Calu3 (cell line): Measurements from ENCODE around the gene SSTR4. TPM values are rescaled to one million over a fixed set of nuclear protein-coding genes. Genes with fewer than 3 reads are reported as not detected.

Source experiments
- BruUV-seq: library from RNA; stranded (reverse); fragments of 400-500 nt; replicated peaks from 2 replicates; lab custom pipeline; 2021; lab: Mats Ljungman, UMichigan
- CTCF ChIA-PET: fragments of 300-600 bp; sonication (Branson Sonifier 250); formaldehyde crosslinking; loops from one replicate; lab custom pipeline; 2022; ENCODE audit warnings: antibody characterized with exemption; lab: Charles Lee
- DNase-seq: peaks from one replicate; pipeline ENCODE4 v3.0.0; 2022
- H3K27ac Mint-ChIP-seq: one replicate; pipeline ENCODE4 v1.8.0; 2022; ENCODE audit warnings: mixed read lengths; ENCODE audit not compliant: unreplicated experiment
- H3K27me3 Mint-ChIP-seq: one replicate; pipeline ENCODE4 v1.8.0; 2022; ENCODE audit warnings: mixed read lengths; ENCODE audit not compliant: unreplicated experiment
- H3K36me3 Mint-ChIP-seq: one replicate; pipeline ENCODE4 v1.8.0; 2022; ENCODE audit warnings: mild to moderate bottlenecking, moderate library complexity, mixed read lengths; ENCODE audit not compliant: insufficient read depth, unreplicated experiment
- H3K4me1 Mint-ChIP-seq: one replicate; pipeline ENCODE4 v1.8.0; 2022; ENCODE audit warnings: mild to moderate bottlenecking, low read depth, mixed read lengths; ENCODE audit not compliant: unreplicated experiment
- H3K4me3 Mint-ChIP-seq: one replicate; pipeline ENCODE4 v1.8.0; 2022; ENCODE audit warnings: mild to moderate bottlenecking, low read depth, moderate library complexity, mixed read lengths; ENCODE audit not compliant: unreplicated experiment
- H3K9me3 Mint-ChIP-seq: one replicate; pipeline ENCODE4 v1.8.0; 2022; ENCODE audit warnings: low read depth, mixed read lengths; ENCODE audit not compliant: unreplicated experiment
- intact Hi-C: fragments of 100-400 bp; cut with micrococcal nuclease; formaldehyde crosslinking; loops from one replicate; pipeline ENCODE4 v1.10.0; 2022; ENCODE audit not compliant: unreplicated experiment
- total RNA-seq: library from RNA; stranded (reverse); gene quantifications from 2 replicates; pipeline ENCODE4 v1.2.3, GENCODE V29; 2022
- TF ChIP-seq, protein P1 (sequence below): fragments of 200-600 bp; IDR thresholded peaks from one replicate; pipeline ENCODE4 v1.8.0; 2022; ENCODE audit warnings: antibody characterized with exemption; ENCODE audit not compliant: unreplicated experiment

The SSTR4 gene
- total RNA-seq, 1 experiment from 2014 or later, result not detected

DNA sequence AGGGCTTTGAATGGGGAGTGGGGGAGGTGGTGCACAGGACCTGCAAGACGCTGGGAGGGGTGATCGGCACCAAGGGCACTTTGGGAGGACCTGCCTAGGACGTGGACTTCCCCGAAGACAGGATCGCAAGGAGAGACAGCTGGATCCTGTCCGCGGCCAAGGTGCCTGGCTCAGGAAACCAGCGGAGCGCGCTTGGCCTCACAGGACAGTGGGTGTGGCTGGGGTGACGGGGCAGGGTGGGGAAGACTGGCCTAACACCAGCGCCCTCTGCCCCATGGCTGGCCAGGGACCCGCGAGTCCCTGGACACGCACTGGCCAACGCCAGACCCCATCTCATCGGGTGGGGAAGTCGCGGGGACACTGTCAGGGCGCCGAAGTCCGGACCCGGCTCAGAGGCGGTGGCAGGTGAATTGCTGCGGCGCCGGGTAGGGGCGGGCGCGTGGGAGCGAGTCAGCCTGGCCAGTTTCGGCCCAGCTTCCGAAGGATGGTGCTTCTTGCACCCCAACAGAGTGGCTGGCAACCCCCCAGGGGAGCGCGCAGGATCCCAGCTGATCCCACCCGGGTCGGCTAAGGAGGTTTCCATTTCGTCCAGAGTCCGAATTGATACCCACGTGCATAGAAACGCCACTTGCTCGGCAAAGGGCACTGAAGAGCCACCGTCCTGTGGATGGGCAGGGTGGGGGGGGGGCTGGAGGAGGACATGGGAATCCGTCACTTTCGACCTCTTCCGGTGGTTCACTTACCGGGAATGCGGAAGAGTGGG is 15.1 kb downstream of the SSTR4 start:
- H3K4me3 Mint-ChIP-seq, result peak overlapping the region; percentile 38
- intact Hi-C loops, result no loop called here
- H3K27ac Mint-ChIP-seq, result no peak overlapping the region
- CTCF ChIA-PET, result interaction anchor here (0.8 to 1.1 kb wide), 3 partner anchors 39 to 322 kb away, joined by 3 to 4 read pairs (median 3); no protein-coding TSS in a partner anchor
- H3K4me1 Mint-ChIP-seq, result no peaks in the 10 kb centered on the region
- no TSS peak for BruUV-seq
- peak; percentile 1 for DNase-seq
- TF ChIP-seq, protein P1, sequence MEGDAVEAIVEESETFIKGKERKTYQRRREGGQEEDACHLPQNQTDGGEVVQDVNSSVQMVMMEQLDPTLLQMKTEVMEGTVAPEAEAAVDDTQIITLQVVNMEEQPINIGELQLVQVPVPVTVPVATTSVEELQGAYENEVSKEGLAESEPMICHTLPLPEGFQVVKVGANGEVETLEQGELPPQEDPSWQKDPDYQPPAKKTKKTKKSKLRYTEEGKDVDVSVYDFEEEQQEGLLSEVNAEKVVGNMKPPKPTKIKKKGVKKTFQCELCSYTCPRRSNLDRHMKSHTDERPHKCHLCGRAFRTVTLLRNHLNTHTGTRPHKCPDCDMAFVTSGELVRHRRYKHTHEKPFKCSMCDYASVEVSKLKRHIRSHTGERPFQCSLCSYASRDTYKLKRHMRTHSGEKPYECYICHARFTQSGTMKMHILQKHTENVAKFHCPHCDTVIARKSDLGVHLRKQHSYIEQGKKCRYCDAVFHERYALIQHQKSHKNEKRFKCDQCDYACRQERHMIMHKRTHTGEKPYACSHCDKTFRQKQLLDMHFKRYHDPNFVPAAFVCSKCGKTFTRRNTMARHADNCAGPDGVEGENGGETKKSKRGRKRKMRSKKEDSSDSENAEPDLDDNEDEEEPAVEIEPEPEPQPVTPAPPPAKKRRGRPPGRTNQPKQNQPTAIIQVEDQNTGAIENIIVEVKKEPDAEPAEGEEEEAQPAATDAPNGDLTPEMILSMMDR, result no peak
- H3K36me3 Mint-ChIP-seq, result no peaks in the 10 kb centered on the region
- H3K9me3 Mint-ChIP-seq, result no peaks in the 10 kb centered on the region
- H3K27me3 Mint-ChIP-seq, result peaks cover 50% of the 10 kb centered on the region

DNA sequence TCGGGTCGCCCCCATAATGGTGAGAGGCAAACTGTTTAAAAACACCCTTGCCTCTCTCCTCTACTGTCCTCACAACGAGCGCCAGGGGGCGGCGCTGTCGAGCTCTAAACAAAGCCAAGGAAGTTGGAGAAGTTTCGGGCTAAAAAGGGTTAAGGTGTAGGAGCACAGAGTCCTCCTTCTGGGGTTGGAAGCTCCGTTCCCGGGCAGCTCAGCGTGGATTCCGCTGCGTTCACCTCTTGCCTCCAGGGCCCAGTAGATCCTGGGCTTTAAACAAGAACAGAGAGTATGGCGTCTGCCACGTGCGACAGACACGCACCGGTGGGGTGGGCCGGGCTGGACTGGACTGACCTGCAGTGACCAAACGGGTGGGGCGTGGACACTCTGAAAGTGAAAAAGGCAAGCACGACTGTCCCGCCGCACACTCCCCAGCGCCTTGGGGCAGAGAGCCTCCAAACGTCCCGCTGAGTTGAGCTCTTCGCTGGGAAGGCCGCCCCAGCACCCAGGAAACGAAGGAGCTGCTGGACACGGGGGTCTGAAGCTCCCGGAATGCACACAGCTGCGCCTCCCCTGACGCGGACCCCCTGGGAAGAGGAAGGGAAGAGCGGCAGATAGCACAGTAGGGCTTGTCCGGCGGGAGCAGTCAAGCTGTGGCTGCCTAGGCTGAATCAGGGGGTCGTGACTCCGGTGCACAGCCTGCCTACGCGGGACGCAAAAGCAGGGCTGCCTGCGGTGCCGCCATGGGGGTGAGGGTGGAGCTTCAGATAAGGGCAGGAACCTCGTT is 15.9 kb downstream of the SSTR4 start:
- CTCF ChIA-PET, result interaction anchor here (1.1 kb wide), 1 partner anchor 150 kb away, joined by 4 read pairs; no protein-coding TSS in a partner anchor
- intact Hi-C loops, result no loop called here
- BruUV-seq, result no TSS peak

DNA sequence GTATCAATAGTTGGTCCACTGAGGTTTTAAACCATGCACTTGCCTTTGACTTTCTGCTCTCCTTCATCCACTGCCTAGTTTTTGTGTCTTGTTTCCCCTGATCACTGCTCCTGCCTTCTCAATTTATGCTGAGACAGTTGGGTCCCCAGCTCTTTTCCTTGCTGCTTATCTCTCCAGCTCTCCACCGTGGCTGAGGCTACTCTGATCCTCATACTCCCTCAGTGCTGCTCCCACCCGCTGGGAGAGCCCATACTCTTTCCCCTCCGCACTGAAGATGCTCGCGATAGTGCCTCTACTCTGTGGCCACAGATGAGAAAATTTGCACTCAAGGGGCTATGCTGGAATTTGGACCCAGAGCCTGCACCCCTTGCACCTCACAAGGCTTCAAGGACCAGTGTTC is 17.8 kb downstream of the SSTR4 start:
- CTCF ChIA-PET, result no interaction called here
- no TSS peak for BruUV-seq
- Mint-ChIP-seq H3K36me3 (no peaks in the 10 kb centered on the region), H3K27ac (no peak overlapping the region), H3K4me3 (no peak overlapping the region), H3K9me3 (no peaks in the 10 kb centered on the region), H3K4me1 (no peaks in the 10 kb centered on the region), H3K27me3 (peaks cover 38% of the 10 kb centered on the region)
- intact Hi-C loops, result no loop called here
- no peak for DNase-seq
- TF ChIP-seq, protein P1, result no peak

More for the DNA sequence above, 15.9 kb downstream of the SSTR4 start:
- Mint-ChIP-seq H3K36me3 (no peaks in the 10 kb centered on the region), H3K4me3 (no peak overlapping the region), H3K27me3 (peaks cover 50% of the 10 kb centered on the region), H3K4me1 (no peaks in the 10 kb centered on the region), H3K9me3 (no peaks in the 10 kb centered on the region), H3K27ac (no peak overlapping the region)
- DNase-seq, result no peak
- TF ChIP-seq, protein P1, result no peak

DNA sequence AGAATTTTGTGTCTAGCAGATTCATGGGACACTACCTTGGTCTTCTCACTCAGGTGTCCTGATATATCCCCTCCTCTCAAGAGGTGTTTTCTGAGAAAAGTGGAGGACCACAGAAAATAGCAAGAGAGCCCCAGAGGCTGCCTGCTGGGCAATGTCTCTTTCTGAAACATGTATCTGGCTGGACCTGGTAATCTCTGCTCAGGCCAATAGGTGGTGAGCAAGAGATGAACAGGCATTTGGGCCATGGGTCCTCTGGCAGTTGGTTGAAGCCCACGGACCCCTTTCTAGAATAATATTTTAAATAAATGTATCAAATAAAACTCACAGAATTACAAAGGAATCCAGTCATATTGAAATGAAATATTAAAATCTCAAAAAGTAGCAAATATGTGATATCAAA is 23.1 kb downstream of the SSTR4 start:
- CTCF ChIA-PET, result no interaction called here
- Mint-ChIP-seq H3K9me3 (no peaks in the 10 kb centered on the region), H3K27me3 (peaks cover 6% of the 10 kb centered on the region), H3K4me3 (no peak overlapping the region), H3K27ac (no peak overlapping the region), H3K4me1 (no peaks in the 10 kb centered on the region), H3K36me3 (no peaks in the 10 kb centered on the region)
- no TSS peak for BruUV-seq
- TF ChIP-seq, protein P1, result no peak
- intact Hi-C loops, result no loop called here
- DNase-seq, result no peak
